ENCODE data around the gene ZNF821.

Gene ZNF821

GRCh38 chr16:71894229-71894920 lies 10.4 kb upstream of the ZNF821 start:
- TF ChIP-seq SIN3A (IDR thresholded peaks at IDR 0.05; ENCODE audit: borderline replicate concordance, insufficient read depth, low read length), result no peak
- no peak for TF ChIP-seq REST (IDR thresholded peaks at IDR 0.05; ENCODE audit: insufficient read depth in 1 of 2, low read depth in 2 of 2, low read length in 2 of 2)
- no peak for TF ChIP-seq FOXP2 (optimal IDR thresholded peaks at IDR 0.05; ENCODE audit: borderline replicate concordance, extremely low read depth, extremely low read length, insufficient read depth)
- TF ChIP-seq POLR2AphosphoS5 (IDR thresholded peaks at IDR 0.05; ENCODE audit: low read depth, low read length), result no peak
- no peak for TF ChIP-seq TAF1 (IDR thresholded peaks at IDR 0.05; ENCODE audit: borderline replicate concordance, insufficient read depth, low read length)

- TF ChIP-seq TAF1 (IDR thresholded peaks at IDR 0.05; ENCODE audit: borderline replicate concordance, insufficient read depth, low read length) (no peak), POLR2AphosphoS5 (IDR thresholded peaks at IDR 0.05; ENCODE audit: low read depth, low read length) (no peak), REST (IDR thresholded peaks at IDR 0.05; ENCODE audit: insufficient read depth in 1 of 2, low read depth in 2 of 2, low read length in 2 of 2) (no peak), FOXP2 (optimal IDR thresholded peaks at IDR 0.05; ENCODE audit: borderline replicate concordance, extremely low read depth, extremely low read length, insufficient read depth) (no peak), SIN3A (IDR thresholded peaks at IDR 0.05; ENCODE audit: borderline replicate concordance, insufficient read depth, low read length) (no peak)
Measured at GRCh38 chr16:71893888-71894228, 9.9 kb upstream of the ZNF821 start.

GRCh38 chr16:71889147-71889546 lies 5.2 kb upstream of the ZNF821 start:
- TF ChIP-seq SIN3A (IDR thresholded peaks at IDR 0.05; ENCODE audit: borderline replicate concordance, insufficient read depth, low read length) (no peak), FOXP2 (optimal IDR thresholded peaks at IDR 0.05; ENCODE audit: borderline replicate concordance, extremely low read depth, extremely low read length, insufficient read depth) (no peak), REST (IDR thresholded peaks at IDR 0.05; ENCODE audit: insufficient read depth in 1 of 2, low read depth in 2 of 2, low read length in 2 of 2) (no peak), POLR2AphosphoS5 (IDR thresholded peaks at IDR 0.05; ENCODE audit: low read depth, low read length) (no peak), TAF1 (IDR thresholded peaks at IDR 0.05; ENCODE audit: borderline replicate concordance, insufficient read depth, low read length) (no peak)

GRCh38 chr16:71885261-71885650 lies 1.3 kb upstream of the ZNF821 start:
- TF ChIP-seq SIN3A (IDR thresholded peaks at IDR 0.05; ENCODE audit: borderline replicate concordance, insufficient read depth, low read length), result no peak
- TF ChIP-seq FOXP2 (optimal IDR thresholded peaks at IDR 0.05; ENCODE audit: borderline replicate concordance, extremely low read depth, extremely low read length, insufficient read depth), result no peak
- no peak for TF ChIP-seq POLR2AphosphoS5 (IDR thresholded peaks at IDR 0.05; ENCODE audit: low read depth, low read length)
- no peak for TF ChIP-seq REST (IDR thresholded peaks at IDR 0.05; ENCODE audit: insufficient read depth in 1 of 2, low read depth in 2 of 2, low read length in 2 of 2)
- TF ChIP-seq TAF1 (IDR thresholded peaks at IDR 0.05; ENCODE audit: borderline replicate concordance, insufficient read depth, low read length), result no peak
